Thyroid gland (tissue), 4 donors: ENCODE measurements around the gene GSG1L.

Source experiments
- CTCF ChIP-seq, 6 experiments: fragments of 200-600 bp in 3 of 6; fragments of 450-650 bp in 3 of 6; sonication (generic) in 3 of 6; IDR thresholded peaks; one replicate each; pipeline ENCODE4 v1.5.1; 2016 to 2019; ENCODE audit warnings: antibody characterized with exemption in 6 of 6, mild to moderate bottlenecking in 2 of 6, inconsistent platforms in 1 of 6, moderate library complexity in 1 of 6
- POLR2A ChIP-seq, 2 donors: fragments of 450-650 bp; IDR thresholded peaks; one replicate each; pipeline ENCODE4 v1.6.1; 2017; ENCODE audit warnings: antibody characterized with exemption in 2 of 2, mild to moderate bottlenecking in 2 of 2, moderate library complexity in 1 of 2

DNA sequence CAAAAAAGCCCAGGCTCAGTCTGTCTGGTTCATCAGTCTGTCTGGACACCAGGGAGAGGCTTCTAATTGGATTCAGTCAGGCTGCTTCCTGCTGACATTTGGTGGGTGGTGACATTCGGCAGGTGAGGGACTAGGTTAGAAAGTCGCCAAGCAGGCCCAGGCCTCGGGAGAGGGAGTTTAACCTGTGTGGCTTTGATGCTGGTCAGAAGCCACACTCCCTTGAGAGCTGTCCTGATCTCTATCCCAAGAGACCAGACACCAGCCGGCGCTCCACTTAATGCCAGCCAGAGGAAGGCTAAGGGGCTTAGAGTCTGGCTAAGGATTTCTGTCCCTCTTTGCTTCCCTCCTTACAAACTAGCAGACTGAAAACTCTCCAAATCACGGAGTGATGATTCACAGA, 135.0 kb downstream of the GSG1L start:
- no peak for TF ChIP-seq CTCF (IDR thresholded peaks at IDR 0.05)
- no peak for TF ChIP-seq POLR2A (IDR thresholded peaks at IDR 0.05)
